Nucleus accumbens (tissue), 56 donors: Measurements from ENCODE around the gene TP53I13.

ENCODE experiments used
- DNase-seq, 56 donors: peaks; one replicate each; lab custom pipeline; 2025; lab: John Stamatoyannopoulos, UW

The TP53I13 gene

DNA sequence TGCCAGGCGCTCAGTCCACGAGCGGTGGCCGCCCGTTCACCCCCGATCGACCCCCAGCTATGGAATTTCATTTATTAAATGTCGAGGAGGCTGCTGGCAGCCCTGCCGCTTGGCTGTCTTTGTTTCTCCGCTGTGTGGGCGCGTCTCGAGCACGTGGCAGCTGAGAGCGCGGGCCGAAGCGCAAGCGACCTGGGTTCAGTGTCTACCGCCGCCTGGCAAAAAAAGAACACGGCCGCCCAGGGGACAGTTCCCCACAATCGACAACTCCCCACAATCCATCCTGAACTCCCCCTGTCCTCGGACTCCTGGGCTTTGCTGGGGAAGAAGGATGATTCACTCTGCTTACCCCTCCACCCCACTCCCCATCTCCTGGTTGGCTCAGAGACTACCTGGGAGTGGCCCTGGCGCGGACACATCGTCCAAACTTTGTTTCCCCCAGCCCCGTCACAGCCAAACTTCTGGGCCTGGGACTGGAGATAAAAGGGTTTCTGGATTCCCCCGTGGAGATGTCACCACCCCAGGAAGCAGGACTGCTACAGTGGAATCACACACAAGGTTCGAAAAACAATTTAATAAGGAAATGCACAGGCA, 22.7 kb downstream of the TP53I13 start:
- peak in 26 of 56 donors; percentile 35 to 75 (median 58) for DNase-seq

DNA sequence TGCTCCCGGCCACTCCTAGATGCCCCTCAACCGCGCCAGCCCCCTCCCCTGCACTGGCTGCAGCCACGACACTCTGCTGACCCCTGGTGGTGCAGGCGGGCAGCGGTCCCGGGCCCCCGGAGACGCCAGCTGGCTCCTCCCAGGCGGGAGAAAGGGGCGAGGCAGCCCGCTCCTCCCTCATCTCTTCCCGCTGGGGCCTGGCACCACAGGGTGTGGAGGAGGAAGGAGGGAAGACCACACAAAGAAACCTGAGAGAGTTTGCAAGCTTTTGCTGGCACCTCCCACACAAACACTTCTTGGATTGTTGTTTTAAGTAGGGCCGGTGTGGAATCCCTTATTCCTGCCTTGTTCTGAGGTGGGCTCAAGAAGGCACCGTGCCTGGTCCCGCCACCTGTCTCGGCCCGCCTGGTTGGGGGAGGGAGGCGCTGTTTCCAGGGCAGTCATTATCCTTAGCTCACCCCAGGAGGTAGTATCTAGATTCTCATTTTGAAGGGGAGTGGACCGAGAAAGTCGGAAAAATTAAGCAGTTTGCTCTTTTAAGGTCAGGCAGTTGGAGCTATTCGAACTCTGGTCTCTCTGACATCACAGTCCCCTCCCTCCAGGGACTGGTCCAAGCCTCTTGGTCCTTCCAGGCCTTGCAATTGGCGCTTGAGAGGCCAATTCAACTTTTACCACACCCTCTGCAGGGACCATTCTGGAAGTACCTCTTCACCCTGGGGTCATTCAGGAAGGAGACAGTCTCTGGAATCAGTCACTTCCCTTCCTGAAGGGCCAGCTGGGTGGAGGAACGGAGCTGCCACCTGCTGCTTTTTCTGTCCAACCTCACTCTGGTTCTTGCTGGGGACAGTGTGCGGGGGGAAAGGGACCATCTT, 23.5 kb downstream of the TP53I13 start:
- peak in 55 of 56 donors; percentile 51 to 94 (median 85) for DNase-seq

DNA sequence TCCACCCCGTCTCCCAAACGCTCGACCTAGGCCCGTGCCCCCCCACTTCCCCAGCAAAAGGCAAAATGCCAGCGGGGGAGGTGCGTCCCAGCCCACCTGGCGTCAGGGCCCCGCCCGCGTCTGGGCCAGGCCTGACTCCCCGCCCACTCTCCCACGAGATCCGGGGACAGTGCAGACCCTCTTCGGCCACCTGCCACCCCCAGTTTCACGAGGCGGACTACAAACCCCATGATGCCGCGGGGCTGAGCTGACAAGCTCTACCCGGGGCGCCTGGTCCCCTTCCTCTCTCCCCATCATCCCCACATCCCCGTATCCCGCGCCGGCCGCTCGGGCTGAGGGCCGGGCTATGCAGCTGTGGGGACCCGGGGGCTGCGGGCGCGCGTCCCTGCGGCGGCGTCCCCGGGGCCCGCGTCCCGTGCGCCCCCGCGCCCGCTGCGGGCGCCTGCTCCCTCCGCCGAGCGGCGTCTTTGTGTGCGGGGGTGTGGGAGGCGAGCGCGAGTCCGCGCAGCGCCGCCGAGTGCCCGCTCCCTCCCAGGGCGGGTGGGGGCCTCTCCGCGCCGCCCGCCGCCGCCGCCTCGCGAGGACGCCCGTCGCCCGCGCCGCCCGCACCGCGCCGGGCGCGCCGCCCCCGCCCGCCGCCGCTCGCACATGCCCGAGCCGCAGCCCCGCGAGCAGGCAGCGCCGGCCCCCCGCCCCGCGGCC, 24.5 kb downstream of the TP53I13 start, which contains the start of gene ANKRD13B:
Gene ANKRD13B, plus strand, starts transcription at position 283 of the 702 bp plus-strand sequence. CDS start 490 bp downstream, outside the sequence.
- peak in 48 of 56 donors; percentile 28 to 83 (median 62) for DNase-seq

DNA sequence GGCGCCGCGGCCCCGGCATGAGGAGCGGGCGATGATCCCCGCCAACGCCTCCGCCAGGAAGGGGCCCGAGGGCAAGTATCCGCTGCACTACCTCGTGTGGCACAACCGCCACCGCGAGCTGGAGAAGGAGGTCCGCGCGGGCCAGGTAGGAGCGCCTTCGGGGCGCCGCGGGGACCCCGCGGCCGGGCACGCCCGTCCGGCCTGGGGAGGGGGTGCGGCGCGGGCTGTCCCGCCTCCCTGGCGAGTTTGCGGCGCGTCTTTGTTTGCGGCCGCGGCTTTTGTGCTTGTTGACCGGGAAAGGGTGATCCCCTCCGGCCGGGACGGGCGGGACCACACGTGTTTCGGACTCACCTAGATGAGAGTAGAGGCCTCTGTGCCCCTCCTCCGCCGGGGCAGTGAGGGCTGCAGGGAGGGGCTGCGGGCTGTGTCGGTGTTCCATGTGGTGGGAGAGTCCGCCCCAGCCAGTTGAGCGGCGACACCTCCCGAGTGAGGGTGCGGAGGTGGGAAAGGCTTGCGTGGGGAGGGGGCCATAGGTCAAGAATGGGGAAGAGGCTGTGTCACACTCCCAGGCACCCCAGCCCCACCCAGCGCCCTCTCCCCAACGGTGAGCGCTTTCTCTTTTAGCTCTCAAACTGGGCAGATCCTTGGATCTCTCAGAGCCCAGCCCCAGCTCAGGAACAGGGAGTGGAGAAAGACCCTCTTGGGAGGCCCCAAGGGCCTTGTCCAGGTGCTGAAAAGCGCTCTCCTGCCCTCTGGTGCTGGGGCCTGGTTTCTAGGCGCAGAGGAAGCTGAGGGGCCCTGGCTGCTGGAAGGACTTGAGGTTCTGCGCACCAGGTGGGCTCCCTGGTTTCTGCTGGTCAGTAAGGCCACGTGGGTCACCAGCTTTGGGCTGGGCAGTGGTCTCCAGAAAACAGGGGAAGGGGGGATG, 25.4 kb downstream of the TP53I13 start:
- peak in 3 of 56 donors; percentile 22 to 46 (median 26) for DNase-seq

DNA sequence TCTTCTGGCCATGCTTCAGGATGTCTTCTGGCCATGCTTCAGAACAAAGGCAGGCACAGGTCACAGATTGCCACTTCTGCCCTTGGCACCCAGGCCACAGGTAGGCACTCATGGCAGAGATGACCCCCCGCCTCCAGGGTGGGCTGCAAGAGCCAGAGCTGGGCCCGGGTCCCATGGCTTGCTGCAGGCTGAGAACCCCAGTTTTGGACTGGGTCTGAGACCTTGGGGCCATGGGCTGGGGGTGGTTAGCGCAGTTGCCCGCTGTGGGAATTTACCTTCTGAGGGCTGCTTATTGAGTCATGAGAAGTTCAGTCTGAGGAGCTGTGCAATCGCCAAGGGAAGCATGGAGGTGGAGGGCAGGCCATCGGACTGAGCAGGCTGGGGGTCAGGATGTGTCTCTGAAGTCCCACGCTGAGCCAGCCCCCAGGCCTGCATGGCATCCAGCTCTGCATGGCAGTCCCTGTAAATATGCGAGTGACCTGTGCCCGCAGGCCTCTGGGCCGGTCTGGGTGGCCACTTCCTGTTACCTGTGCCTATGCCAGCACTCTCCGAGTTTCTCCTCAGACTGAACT, 26.1 kb downstream of the TP53I13 start:
- DNase-seq = no peak

DNA sequence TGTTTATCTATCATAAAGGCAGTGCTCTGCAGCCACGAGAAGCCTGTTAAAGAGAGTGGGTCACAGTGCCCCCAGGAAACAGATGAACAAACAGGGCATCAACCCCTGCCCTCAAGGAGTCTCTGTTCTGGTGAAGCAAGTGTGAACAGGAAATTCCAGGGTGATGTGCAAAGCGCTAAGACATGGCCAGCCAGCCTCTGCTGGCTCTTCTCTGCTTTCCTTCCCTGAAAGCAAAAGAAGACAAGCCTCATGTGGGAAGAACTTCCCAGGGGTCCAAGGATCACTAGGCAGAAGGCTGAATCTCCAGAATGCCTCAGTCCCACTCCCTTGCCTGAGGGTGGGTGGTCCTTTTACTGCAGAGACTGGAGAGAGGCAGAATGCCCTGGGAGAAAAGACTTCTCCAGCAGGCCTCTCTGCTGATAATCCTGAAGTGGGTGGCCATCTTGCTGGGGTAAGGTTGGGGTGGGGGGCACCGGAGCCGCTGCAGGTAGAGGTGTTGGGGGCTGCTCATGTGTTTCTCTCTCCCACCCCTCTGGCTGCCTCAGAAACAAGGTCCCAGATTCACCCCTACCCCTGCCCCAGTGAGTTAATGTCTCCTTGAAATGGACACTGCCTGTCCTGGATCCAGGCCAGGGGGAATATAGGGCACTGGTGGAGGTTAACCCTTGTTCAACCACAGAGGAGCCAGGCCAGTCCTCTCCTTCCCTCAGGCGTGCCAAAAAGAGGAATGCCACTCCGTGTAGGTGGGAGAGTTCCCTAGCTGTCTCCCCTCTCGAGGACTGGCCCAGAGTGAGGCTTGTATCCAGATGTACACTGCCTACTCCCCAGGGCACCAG, 26.8 kb downstream of the TP53I13 start:
- DNase-seq = no peak

DNA sequence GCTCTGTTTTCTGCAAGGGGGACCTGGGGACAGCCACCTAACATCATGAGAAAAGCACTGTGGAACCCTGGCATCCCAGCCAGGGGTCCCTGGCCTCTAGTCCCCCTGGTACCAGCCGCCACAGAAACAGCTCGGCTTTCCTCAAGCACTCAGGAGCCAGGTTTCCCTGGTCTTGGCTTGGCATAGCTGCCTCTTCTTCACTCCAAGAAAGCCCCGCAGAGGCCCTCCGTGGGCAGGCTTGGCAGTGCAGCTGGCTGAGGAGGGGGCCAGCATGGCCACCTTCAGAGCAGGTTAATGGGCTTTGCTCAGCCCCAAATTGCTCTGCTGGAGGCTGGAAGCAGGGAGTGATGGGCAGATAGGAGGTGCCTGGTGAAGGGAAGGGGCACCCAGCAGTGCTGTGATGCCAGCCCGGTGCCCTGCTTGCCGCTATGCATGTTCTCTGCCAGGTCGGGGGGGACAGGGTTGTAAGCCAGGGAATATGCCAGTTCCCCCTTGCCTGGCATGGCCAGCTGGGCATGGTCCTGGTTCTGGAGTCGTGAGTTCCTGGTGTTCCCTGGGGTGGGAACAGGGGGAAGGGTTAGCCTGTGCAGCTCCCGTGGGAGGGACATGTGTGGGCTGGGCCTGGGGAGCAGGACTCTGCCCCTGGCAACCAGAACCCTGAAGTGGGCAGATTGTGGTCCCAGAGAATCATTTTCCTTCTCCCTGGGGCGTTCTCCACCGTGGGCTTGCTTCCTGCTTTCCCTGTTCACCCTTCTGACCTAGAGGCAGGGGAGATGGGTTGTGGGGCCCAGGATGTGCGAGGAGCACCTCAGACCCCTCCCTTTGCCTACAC, 27.7 kb downstream of the TP53I13 start:
- DNase-seq = no peak

DNA sequence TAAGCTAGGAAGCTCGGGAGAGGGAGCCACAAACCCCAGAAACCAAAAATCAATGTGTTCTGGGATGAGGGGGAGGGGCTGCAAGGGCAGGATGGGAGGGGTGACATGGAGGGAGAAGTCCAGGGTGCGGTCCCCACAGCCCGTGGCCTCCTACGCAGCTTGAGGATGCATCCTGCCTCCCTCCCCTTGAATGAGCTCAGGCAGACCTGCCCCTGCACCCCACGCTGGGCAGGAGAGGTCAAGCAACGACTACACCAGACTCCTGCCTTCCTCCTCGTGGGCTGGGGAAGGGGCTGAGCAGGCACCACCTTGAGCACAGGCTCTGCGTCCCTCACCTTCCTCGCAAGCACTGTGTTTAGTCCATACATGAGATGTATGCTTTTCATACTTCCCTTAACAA, 28.3 kb downstream of the TP53I13 start:
- DNase-seq = peak in 1 of 56 donors; percentile 9

DNA sequence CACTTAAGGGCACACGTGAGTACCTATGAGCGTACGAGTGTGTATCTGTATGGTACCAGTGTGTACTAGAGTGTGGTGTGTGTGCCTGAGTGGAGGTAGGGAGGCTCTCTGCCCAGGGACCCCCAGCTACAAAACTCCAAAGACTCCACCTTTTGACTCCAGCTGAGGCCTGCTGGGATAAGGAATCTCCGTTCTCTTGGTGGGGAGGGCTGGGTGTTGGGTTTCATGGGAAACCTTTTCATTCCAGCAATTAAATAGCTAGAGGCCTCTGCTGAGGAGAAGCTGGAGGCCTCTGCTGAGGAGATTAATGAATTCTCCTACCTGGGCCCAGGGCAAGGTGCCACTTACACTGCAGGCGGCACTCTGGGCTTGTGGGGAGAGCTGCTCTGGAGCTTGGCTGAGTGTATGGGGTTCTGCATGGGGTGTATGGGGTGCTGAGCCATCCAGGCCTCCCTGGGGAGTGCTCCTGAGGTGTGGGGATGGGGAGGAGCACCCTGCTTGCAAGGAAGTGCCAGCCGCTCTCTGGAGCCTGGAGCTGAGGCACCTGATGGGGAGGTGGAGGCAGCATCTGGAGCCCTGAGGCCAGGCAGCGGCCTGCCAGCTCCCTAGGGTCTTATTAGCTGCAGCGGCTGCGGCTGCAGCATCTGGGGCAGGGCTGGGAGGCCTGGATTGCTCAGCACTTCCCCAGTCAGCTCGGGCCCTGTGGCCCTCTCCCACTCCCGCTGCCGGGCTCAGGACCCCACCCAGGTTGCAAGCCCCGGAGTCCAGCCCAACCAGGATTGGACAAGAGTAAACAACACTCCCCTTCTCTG, 29.1 kb downstream of the TP53I13 start:
- DNase-seq = no peak

DNA sequence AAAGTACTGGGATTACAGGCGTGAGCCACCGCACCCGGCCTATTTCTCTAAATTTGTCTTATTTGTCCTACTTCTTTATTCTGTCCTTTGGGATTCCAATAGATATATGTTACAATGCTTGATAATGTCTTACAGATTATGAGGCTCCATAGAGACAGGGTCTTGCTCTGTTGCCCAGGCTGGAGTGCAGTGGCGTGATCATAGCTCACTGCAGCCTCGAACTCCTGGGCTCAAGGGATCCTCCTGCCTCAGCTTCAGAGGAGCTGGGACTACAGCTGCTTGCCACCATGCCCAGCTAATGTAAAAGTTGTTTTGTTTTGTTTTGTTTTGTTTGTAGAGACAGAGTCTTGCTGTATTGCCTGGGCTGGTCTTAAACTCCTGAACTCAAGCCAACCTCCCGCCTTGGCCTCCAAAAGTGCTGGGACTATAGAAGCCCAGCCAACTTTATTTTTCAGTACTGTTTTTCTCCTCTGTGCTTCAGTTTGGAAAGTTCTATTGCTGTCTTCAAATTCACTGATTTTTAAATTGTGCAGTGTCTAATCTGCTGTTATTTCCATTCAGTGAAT, 34.7 kb downstream of the TP53I13 start:
- DNase-seq = no peak

DNA sequence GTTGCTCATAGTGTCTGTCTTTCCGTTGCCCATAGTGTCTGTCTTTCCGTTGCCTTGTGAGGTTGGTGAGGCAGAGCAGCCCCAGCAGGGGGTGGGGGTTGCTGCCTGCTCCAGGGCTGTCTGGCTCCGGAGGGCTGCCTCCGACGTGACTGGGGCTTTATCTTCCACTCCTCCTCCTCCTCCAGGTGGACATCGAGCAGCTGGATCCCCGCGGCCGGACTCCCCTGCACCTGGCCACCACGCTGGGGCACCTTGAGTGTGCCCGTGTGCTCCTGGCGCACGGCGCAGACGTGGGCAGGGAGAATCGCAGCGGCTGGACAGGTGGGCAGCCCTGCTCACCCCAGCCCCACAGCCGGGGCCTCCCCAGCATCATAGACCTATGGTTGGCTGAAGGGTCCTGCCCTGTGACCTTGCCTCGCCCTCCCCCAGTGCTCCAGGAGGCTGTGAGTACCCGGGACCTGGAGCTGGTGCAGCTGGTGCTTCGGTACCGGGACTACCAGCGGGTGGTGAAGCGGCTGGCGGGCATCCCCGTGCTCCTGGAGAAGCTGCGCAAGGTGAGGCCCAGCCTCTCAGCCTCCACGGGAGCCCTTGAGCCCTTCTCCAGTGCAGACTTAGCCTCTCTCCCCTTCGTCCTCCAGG, 39.2 kb downstream of the TP53I13 start:
- DNase-seq = no peak

DNA sequence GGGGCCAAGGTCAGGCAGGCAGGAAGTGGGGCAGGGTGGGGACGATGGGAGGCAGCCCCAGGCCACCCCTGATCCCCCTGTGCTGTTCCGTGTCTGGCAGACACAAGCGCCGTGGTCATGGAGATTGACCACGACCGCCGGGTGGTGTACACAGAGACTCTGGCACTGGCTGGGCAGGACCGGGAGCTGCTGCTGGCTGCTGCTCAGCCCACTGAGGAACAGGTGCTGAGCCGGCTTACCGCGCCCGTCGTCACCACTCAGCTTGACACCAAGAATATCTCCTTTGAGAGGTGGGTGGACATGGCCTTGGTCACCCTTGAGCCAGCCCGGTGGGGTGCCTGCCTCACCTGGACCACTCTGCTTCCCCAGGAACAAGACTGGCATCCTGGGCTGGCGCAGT, 40.5 kb downstream of the TP53I13 start:
- no peak for DNase-seq

DNA sequence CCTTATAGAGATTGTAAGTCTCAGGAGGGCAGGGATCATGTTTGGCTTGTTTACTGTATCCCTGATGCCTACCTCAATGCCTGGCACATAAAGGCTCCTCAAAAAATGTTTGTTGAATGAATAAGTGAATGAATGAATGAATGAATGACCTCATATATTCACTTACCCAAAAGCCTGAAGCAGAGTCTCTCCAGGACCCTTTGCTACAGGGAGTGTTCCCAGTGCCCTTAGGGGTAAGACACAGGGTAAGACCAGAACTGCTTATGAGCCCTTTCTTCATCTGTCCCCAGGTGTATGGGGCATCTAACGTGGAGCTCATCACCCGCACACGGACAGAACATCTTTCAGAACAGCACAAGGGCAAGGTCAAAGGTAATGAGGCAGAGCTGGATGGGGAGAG, 41.9 kb downstream of the TP53I13 start:
- DNase-seq = no peak

DNA sequence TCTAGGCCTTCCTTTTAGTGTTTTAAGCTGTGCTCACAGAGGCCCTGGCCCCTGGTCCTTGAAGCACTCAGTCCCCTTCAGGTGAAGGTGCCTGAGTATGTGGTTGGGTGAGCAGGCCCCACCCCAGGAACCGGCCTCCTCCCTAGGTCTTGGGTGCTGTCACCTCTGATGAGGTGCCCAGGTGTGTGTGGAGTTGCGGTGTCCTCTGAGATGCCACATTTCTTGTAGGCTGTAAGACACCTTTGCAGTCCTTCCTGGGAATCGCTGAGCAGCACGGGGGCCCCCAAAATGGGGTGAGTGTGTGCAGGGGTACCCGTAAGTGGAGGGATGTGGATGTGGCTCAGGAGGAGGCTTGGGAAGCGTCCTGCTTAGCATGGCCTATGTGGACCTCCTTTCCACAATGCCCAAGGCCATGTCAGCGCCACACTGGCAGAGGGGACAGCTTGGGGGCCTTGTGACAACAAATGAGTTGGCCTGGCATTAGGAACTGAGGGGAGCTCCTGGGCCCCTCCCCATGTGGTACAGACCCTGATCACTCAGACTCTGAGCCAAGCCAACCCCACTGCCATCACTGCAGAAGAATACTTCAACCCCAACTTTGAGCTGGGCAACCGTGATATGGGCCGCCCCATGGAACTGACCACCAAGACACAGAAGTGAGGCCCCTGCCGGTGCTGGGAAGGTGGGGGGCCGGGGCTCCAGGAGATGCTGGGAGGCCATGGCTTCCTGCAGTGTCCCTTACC, 43.0 kb downstream of the TP53I13 start:
- DNase-seq = no peak

DNA sequence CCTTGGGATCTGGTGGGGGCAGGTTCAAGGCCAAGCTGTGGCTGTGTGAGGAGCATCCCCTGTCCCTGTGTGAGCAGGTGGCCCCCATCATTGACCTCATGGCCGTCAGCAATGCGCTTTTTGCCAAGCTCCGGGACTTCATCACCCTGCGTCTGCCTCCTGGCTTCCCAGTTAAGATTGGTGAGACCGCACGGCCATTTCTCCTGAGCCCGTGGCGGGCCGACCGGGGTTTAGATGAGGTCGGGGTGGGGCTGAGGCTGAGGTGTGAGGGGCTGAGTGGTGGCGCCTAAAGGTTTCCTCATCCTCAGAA, 43.5 kb downstream of the TP53I13 start:
- no peak for DNase-seq
